K562 (cell line): ENCODE results near the gene VIT.

ENCODE experiments used
- BHLHE40 ChIP-seq: IDR thresholded peaks from 2 replicates; pipeline ENCODE4 v1.6.1; 2011; ENCODE audit warnings: low read length, improper control_type of control experiment
- ELF4 ChIP-seq: fragments of 450-650 bp; formaldehyde crosslinking; IDR thresholded peaks from 2 replicates; pipeline ENCODE4 v1.4.0; 2022; ENCODE audit warnings: missing genetic modification characterization
- KLF16 ChIP-seq: IDR thresholded peaks from 2 replicates; pipeline ENCODE4 v1.6.1; 2016; ENCODE audit warnings: antibody characterized with exemption
- PHF20 ChIP-seq: fragments of 450-650 bp; IDR thresholded peaks from 2 replicates; pipeline ENCODE4 v1.6.1; 2018; ENCODE audit not compliant: partially characterized antibody
- SP2 ChIP-seq: IDR thresholded peaks from 2 replicates; pipeline ENCODE4 v1.6.1; 2011; ENCODE audit warnings: mild to moderate bottlenecking, low read depth, low read length, moderate library complexity; ENCODE audit not compliant: poor library complexity, severe bottlenecking; ENCODE audit errors: extremely low read depth
- SREBF1 ChIP-seq: fragments of 150-350 bp; IDR thresholded peaks from 2 replicates; pipeline ENCODE4 v1.6.1; 2014; ENCODE audit warnings: antibody characterized with exemption, low read depth, low read length, borderline replicate concordance
- TAL1 ChIP-seq: fragments of 450-650 bp; IDR thresholded peaks from 2 replicates; pipeline ENCODE4 v1.6.1; 2016; ENCODE audit warnings: mild to moderate bottlenecking
- TARDBP ChIP-seq: fragments of 450-650 bp; IDR thresholded peaks from 2 replicates; pipeline ENCODE4 v1.6.1; 2016
- TGIF2 ChIP-seq: sonication (generic); formaldehyde crosslinking; IDR thresholded peaks from 2 replicates; pipeline ENCODE4 v1.8.1; 2022; ENCODE audit warnings: mild to moderate bottlenecking, missing genetic modification reagents, moderate library complexity
- ZNF274 ChIP-seq: IDR thresholded peaks from 2 replicates; pipeline ENCODE4 v1.6.1; 2011; ENCODE audit warnings: low read depth, mild to moderate bottlenecking, low read length, moderate library complexity, borderline replicate concordance
- TF ChIP-seq, protein P1 (sequence below), 3 experiments: IDR thresholded peaks in 2 of 3; conservative IDR thresholded peaks in 1 of 3; 2 replicates each; pipeline ENCODE4 v1.5.1; 2011 to 2012; ENCODE audit warnings: low read length in 3 of 3, mild to moderate bottlenecking in 3 of 3, control low read depth in 2 of 3, improper control_type of control experiment in 1 of 3, inconsistent platforms in 1 of 3, low read depth in 1 of 3, mixed read lengths in 1 of 3, moderate library complexity in 1 of 3; ENCODE audit not compliant: insufficient read depth in 2 of 3
- TF ChIP-seq, protein P2 (sequence below): fragments of 450-650 bp; IDR thresholded peaks from 2 replicates; pipeline ENCODE4 v1.6.1; 2014; ENCODE audit warnings: low read depth, mild to moderate bottlenecking, moderate library complexity, borderline replicate concordance
- TF ChIP-seq, protein P3 (sequence below), 2 experiments: IDR thresholded peaks; 2 replicates each; pipeline ENCODE4 v1.6.1; 2011; ENCODE audit warnings: borderline replicate concordance in 1 of 2, control low read depth in 1 of 2, low read depth in 1 of 2, low read length in 1 of 2, mild to moderate bottlenecking in 1 of 2, mixed read lengths in 1 of 2, moderate library complexity in 1 of 2; ENCODE audit not compliant: insufficient read depth in 1 of 2, insufficient read length in 1 of 2, poor library complexity in 1 of 2, severe bottlenecking in 1 of 2; ENCODE audit errors: extremely low read depth in 1 of 2

DNA sequence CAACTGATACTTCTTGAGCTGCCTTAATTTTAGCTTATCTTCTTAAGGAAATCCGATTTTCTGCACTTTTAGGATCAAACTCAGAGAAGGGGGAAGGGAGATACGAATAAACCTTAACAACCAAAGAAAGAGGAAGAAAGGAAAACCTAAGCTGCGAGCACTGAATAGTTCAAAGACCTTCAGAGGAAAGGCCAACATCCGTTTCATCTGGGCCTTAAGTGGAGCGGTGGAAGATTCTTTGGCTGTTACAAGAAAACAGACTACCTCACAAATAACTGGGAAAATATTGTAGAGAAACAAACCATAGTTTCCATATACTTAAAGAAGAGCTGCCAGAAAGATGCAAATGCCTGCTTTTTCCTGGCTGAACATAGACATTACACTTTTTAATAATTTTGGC lies 43.6 kb downstream of the VIT start:
- TF ChIP-seq, protein P1, sequence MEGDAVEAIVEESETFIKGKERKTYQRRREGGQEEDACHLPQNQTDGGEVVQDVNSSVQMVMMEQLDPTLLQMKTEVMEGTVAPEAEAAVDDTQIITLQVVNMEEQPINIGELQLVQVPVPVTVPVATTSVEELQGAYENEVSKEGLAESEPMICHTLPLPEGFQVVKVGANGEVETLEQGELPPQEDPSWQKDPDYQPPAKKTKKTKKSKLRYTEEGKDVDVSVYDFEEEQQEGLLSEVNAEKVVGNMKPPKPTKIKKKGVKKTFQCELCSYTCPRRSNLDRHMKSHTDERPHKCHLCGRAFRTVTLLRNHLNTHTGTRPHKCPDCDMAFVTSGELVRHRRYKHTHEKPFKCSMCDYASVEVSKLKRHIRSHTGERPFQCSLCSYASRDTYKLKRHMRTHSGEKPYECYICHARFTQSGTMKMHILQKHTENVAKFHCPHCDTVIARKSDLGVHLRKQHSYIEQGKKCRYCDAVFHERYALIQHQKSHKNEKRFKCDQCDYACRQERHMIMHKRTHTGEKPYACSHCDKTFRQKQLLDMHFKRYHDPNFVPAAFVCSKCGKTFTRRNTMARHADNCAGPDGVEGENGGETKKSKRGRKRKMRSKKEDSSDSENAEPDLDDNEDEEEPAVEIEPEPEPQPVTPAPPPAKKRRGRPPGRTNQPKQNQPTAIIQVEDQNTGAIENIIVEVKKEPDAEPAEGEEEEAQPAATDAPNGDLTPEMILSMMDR (IDR thresholded peaks at IDR 0.05 in 2 of 3, conservative IDR thresholded peaks at IDR 0.05 in 1 of 3; ENCODE audit: insufficient read depth in 2 of 3, low read depth in 1 of 3, low read length in 3 of 3), result no peak
- TF ChIP-seq TGIF2 (CRISPR knock-in tag), result no peak
- TF ChIP-seq KLF16, result no peak
- TF ChIP-seq SREBF1, result no peak
- TF ChIP-seq ZNF274, result no peak
- TF ChIP-seq, protein P2, sequence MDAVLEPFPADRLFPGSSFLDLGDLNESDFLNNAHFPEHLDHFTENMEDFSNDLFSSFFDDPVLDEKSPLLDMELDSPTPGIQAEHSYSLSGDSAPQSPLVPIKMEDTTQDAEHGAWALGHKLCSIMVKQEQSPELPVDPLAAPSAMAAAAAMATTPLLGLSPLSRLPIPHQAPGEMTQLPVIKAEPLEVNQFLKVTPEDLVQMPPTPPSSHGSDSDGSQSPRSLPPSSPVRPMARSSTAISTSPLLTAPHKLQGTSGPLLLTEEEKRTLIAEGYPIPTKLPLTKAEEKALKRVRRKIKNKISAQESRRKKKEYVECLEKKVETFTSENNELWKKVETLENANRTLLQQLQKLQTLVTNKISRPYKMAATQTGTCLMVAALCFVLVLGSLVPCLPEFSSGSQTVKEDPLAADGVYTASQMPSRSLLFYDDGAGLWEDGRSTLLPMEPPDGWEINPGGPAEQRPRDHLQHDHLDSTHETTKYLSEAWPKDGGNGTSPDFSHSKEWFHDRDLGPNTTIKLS, result no peak
- TF ChIP-seq TAL1, result no peak
- no peak for TF ChIP-seq TARDBP
- TF ChIP-seq ELF4 (CRISPR knock-in tag), result no peak
- TF ChIP-seq, protein P3, sequence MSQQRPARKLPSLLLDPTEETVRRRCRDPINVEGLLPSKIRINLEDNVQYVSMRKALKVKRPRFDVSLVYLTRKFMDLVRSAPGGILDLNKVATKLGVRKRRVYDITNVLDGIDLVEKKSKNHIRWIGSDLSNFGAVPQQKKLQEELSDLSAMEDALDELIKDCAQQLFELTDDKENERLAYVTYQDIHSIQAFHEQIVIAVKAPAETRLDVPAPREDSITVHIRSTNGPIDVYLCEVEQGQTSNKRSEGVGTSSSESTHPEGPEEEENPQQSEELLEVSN (IDR thresholded peaks at IDR 0.05; ENCODE audit: borderline replicate concordance in 1 of 2, extremely low read depth in 1 of 2, insufficient read depth in 1 of 2, insufficient read length in 1 of 2, low read depth in 1 of 2, low read length in 1 of 2, poor library complexity in 1 of 2, severe bottlenecking in 1 of 2), result no peak
- TF ChIP-seq BHLHE40, result no peak
- TF ChIP-seq SP2, result no peak
- no peak for TF ChIP-seq PHF20
